Thyroid gland (tissue), 4 donors: Measurements from ENCODE around the gene ARHGAP10.

ENCODE experiments used
- CTCF ChIP-seq, 6 experiments: fragments of 200-600 bp in 3 of 6; fragments of 450-650 bp in 3 of 6; sonication (generic) in 3 of 6; IDR thresholded peaks; one replicate each; pipeline ENCODE4 v1.5.1; 2016 to 2019; ENCODE audit warnings: antibody characterized with exemption in 6 of 6, mild to moderate bottlenecking in 2 of 6, inconsistent platforms in 1 of 6, moderate library complexity in 1 of 6
- POLR2A ChIP-seq, 2 donors: fragments of 450-650 bp; IDR thresholded peaks; one replicate each; pipeline ENCODE4 v1.6.1; 2017; ENCODE audit warnings: antibody characterized with exemption in 2 of 2, mild to moderate bottlenecking in 2 of 2, moderate library complexity in 1 of 2

GRCh38 chr4:147776716-147777115 lies 44.8 kb downstream of the ARHGAP10 start:
- TF ChIP-seq CTCF (IDR thresholded peaks at IDR 0.05), result no peak
- no peak for TF ChIP-seq POLR2A (IDR thresholded peaks at IDR 0.05)
